ENCODE data around the gene ZC3H10. TPM values are rescaled to one million over a fixed set of nuclear protein-coding genes. Genes with fewer than 3 reads are reported as not detected.

ZC3H10 gene
- total RNA-seq, 1 experiment from 2014 or later, result 5.6 TPM

DNA sequence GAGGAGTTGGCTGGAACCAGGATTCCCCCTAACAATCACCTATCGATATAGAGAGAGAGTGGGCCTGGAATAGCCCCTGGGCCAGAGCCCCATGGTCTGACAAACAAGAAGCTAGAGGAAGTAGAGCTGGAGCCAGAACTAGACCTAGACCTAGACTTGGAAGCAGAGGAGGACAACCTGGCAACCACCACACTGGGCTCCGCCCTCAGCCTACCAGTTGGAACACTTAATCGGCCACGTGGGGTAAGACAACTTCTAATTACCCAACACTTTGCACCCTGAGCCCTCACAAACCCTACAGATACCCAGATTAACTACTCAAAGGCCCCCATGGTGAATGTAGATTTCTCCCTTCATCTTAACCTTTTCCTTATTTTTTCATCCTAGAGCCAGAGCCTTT lies 18.3 kb upstream of the ZC3H10 start:
- H3K36me3 ChIP-seq (ENCODE audit: low read depth, low read length), result 0 out of 2 replicates have a peak, but pooled peaks cover 3% of the 10 kb centered on the region

DNA sequence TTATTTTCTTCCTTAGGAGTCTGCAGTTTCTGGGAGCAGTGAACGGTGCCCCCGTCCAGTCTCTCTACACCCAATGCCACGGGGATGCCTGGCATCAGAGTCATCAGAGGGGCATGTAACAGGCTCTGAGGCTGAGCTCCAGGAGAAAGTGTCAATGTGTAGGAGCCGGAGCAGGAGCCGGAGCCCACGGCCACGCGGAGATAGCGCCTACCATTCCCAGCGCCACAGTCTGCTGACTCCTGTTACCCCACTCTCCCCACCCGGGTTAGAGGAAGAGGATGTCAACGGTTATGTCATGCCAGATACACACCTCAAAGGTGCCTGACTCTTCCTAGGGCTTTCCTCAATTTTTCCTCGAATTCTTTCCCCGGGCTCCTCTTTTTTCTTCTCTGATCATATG lies 17.0 kb upstream of the ZC3H10 start:
- BruUV-seq (replicated peaks), result no TSS peak
- Histone ChIP-seq H2AFZ (ENCODE audit: low read length) (no peak overlapping the region), H3F3A (ENCODE audit: low read length, unreplicated experiment) (no peaks in the 10 kb centered on the region), H3K9ac (ENCODE audit: low read length) (no peak overlapping the region), H3K36me3 (ENCODE audit: low read depth, low read length) (0 out of 2 replicates have a peak, but pooled peaks cover 4% of the 10 kb centered on the region), H3K27me3 (ENCODE audit: low read length) (no peaks in the 10 kb centered on the region), H3K4me3 (ENCODE audit: low read length) (no peak overlapping the region), H3K9me3 (ENCODE audit: low read length) (no peaks in the 10 kb centered on the region), H3K4me1 (ENCODE audit: insufficient read depth, low read length) (peaks cover 13% of the 10 kb centered on the region), H4K20me1 (ENCODE audit: low read length) (peaks cover 8% of the 10 kb centered on the region), H3K27ac (ENCODE audit: low read length) (no peak overlapping the region), H3K4me2 (ENCODE audit: low read length) (no peak overlapping the region), H3K9me2 (replicated peaks; ENCODE audit: low read length) (no peaks in the 10 kb centered on the region), H3K79me2 (ENCODE audit: low read length) (peaks cover 17% of the 10 kb centered on the region)
- no peak for ATAC-seq
- POLR2A ChIA-PET (ENCODE audit: unreplicated experiment), result no interaction called here
- DNase-seq, result no peak
- CTCF ChIA-PET, result no interaction called here
- TF ChIP-seq EZH2phosphoT487 (IDR thresholded peaks at IDR 0.05; ENCODE audit: borderline replicate concordance, low read length) (no peak), EZH2 (IDR thresholded peaks at IDR 0.05; ENCODE audit: low read length, unreplicated experiment) (no peak)
- TF ChIP-seq, protein P1, sequence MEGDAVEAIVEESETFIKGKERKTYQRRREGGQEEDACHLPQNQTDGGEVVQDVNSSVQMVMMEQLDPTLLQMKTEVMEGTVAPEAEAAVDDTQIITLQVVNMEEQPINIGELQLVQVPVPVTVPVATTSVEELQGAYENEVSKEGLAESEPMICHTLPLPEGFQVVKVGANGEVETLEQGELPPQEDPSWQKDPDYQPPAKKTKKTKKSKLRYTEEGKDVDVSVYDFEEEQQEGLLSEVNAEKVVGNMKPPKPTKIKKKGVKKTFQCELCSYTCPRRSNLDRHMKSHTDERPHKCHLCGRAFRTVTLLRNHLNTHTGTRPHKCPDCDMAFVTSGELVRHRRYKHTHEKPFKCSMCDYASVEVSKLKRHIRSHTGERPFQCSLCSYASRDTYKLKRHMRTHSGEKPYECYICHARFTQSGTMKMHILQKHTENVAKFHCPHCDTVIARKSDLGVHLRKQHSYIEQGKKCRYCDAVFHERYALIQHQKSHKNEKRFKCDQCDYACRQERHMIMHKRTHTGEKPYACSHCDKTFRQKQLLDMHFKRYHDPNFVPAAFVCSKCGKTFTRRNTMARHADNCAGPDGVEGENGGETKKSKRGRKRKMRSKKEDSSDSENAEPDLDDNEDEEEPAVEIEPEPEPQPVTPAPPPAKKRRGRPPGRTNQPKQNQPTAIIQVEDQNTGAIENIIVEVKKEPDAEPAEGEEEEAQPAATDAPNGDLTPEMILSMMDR (conservative IDR thresholded peaks at IDR 0.05; ENCODE audit: low read depth, low read length), result no peak
- intact Hi-C loops (cut with micrococcal nuclease), result no loop called here

More for the DNA sequence above, 18.3 kb upstream of the ZC3H10 start:
- peaks cover 5% of the 10 kb centered on the region for H3K79me2 ChIP-seq (ENCODE audit: low read length)
- no peak overlapping the region for H3K4me2 ChIP-seq (ENCODE audit: low read length)
- H3K4me1 ChIP-seq (ENCODE audit: insufficient read depth, low read length), result peaks cover 11% of the 10 kb centered on the region
- H3K9ac ChIP-seq (ENCODE audit: low read length), result no peak overlapping the region
- POLR2A ChIA-PET (ENCODE audit: unreplicated experiment), result no interaction called here
- CTCF ChIA-PET, result no interaction called here
- no peak overlapping the region for H3K27ac ChIP-seq (ENCODE audit: low read length)
- no peaks in the 10 kb centered on the region for H3F3A ChIP-seq (ENCODE audit: low read length, unreplicated experiment)
- no TSS peak for BruUV-seq (replicated peaks)
- H2AFZ ChIP-seq (ENCODE audit: low read length), result no peak overlapping the region
- TF ChIP-seq, protein P1 (conservative IDR thresholded peaks at IDR 0.05; ENCODE audit: low read depth, low read length), result no peak
- TF ChIP-seq EZH2 (IDR thresholded peaks at IDR 0.05; ENCODE audit: low read length, unreplicated experiment) (no peak), EZH2phosphoT487 (IDR thresholded peaks at IDR 0.05; ENCODE audit: borderline replicate concordance, low read length) (no peak)
- ATAC-seq (no peak), DNase-seq (no peak)
- no peaks in the 10 kb centered on the region for H4K20me1 ChIP-seq (ENCODE audit: low read length)
- H3K27me3 ChIP-seq (ENCODE audit: low read length), result no peaks in the 10 kb centered on the region
- H3K9me2 ChIP-seq (replicated peaks; ENCODE audit: low read length), result no peaks in the 10 kb centered on the region
- H3K4me3 ChIP-seq (ENCODE audit: low read length), result no peak overlapping the region
- intact Hi-C loops (cut with micrococcal nuclease), result no loop called here
- H3K9me3 ChIP-seq (ENCODE audit: low read length), result no peaks in the 10 kb centered on the region

DNA sequence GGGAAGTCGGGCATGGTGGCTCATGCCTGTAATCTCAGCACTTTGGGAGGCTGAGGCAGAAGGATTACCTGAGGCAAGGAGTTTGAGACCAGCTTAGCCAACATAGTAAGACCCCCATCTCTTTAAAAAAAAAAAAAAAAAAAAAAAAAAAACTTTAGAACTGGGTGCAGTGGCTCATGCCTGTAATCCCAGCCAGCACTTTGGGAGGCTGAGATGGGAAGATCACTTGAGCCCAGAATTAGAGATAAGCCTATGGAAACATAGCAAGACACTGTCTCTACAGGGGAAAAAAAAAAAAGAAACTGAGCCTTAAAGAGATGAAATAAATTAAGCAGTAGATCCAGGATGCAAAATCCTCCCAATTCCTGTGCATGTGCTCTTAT lies 15.4 kb upstream of the ZC3H10 start:
- POLR2A ChIA-PET (ENCODE audit: unreplicated experiment), result no interaction called here

More for the DNA sequence above, 15.4 kb upstream of the ZC3H10 start:
- peaks cover under 1% of the 10 kb centered on the region for H3F3A ChIP-seq (ENCODE audit: low read length, unreplicated experiment)
- H3K9me2 ChIP-seq (replicated peaks; ENCODE audit: low read length), result no peaks in the 10 kb centered on the region
- no peak for DNase-seq
- no peak overlapping the region for H2AFZ ChIP-seq (ENCODE audit: low read length)
- no peaks in the 10 kb centered on the region for H3K27me3 ChIP-seq (ENCODE audit: low read length)
- intact Hi-C loops (cut with micrococcal nuclease), result no loop called here
- peaks cover 19% of the 10 kb centered on the region for H3K36me3 ChIP-seq (ENCODE audit: low read depth, low read length)
- H3K9me3 ChIP-seq (ENCODE audit: low read length), result no peaks in the 10 kb centered on the region
- no peak overlapping the region for H3K27ac ChIP-seq (ENCODE audit: low read length)
- peaks cover 25% of the 10 kb centered on the region for H3K4me1 ChIP-seq (ENCODE audit: insufficient read depth, low read length)
- TF ChIP-seq EZH2phosphoT487 (IDR thresholded peaks at IDR 0.05; ENCODE audit: borderline replicate concordance, low read length), result no peak
- TF ChIP-seq EZH2 (IDR thresholded peaks at IDR 0.05; ENCODE audit: low read length, unreplicated experiment), result no peak
- TF ChIP-seq, protein P1 (conservative IDR thresholded peaks at IDR 0.05; ENCODE audit: low read depth, low read length), result no peak
- no TSS peak for BruUV-seq (replicated peaks)
- H3K4me3 ChIP-seq (ENCODE audit: low read length), result no peak overlapping the region
- H3K4me2 ChIP-seq (ENCODE audit: low read length), result no peak overlapping the region
- peaks cover 19% of the 10 kb centered on the region for H4K20me1 ChIP-seq (ENCODE audit: low read length)
- no peak for ATAC-seq
- CTCF ChIA-PET, result no interaction called here
- H3K9ac ChIP-seq (ENCODE audit: low read length), result no peak overlapping the region
- peaks cover 34% of the 10 kb centered on the region for H3K79me2 ChIP-seq (ENCODE audit: low read length)
